Mesenchymal stem cell (in vitro differentiated cells and primary cell): Measurements from ENCODE around the gene PER2.

Source experiments
- DNase-seq: peaks from one replicate; pipeline ENCODE4 v3.0.0-alpha.2; 2013
- H2AFZ ChIP-seq: one replicate; pipeline ENCODE4 v1.6.1; 2013; ENCODE audit warnings: low read depth, mild to moderate bottlenecking, control low read depth, inconsistent platforms, low read length, moderate library complexity
- H2AK5ac ChIP-seq: 2 replicates; pipeline ENCODE4 v1.6.1; 2013; ENCODE audit warnings: low read length, moderate library complexity, mild to moderate bottlenecking, inconsistent platforms; ENCODE audit not compliant: severe bottlenecking
- H2BK120ac ChIP-seq: one replicate; pipeline ENCODE4 v1.6.1; 2013; ENCODE audit warnings: low read depth, mild to moderate bottlenecking, inconsistent platforms, low read length, moderate library complexity
- H2BK12ac ChIP-seq, 2 experiments: one replicate each; pipeline ENCODE4 v1.6.1; 2013; ENCODE audit warnings: inconsistent platforms in 2 of 2, low read length in 2 of 2, mild to moderate bottlenecking in 2 of 2, moderate library complexity in 2 of 2, control low read depth in 1 of 2
- H2BK15ac ChIP-seq: one replicate; pipeline ENCODE4 v1.6.1; 2013; ENCODE audit warnings: mild to moderate bottlenecking, low read depth, inconsistent platforms; ENCODE audit not compliant: poor library complexity, severe bottlenecking
- H2BK5ac ChIP-seq: 2 replicates; pipeline ENCODE4 v1.6.1; 2013; ENCODE audit warnings: low read depth, mild to moderate bottlenecking, low read length, control low read depth, inconsistent platforms; ENCODE audit not compliant: poor library complexity, severe bottlenecking
- H3K14ac ChIP-seq, 2 experiments: one replicate each; pipeline ENCODE4 v1.6.1; 2013; ENCODE audit warnings: inconsistent platforms in 2 of 2, low read length in 2 of 2, control low read depth in 1 of 2, mild to moderate bottlenecking in 1 of 2, moderate library complexity in 1 of 2
- H3K18ac ChIP-seq, 2 experiments: one replicate each; pipeline ENCODE4 v1.6.1; 2013; ENCODE audit warnings: inconsistent platforms in 2 of 2, low read length in 2 of 2, control low read depth in 1 of 2, low read depth in 1 of 2, mild to moderate bottlenecking in 1 of 2
- H3K23ac ChIP-seq, 2 experiments: one replicate each; pipeline ENCODE4 v1.6.1; 2013; ENCODE audit warnings: inconsistent platforms in 2 of 2, low read length in 2 of 2, mild to moderate bottlenecking in 2 of 2, moderate library complexity in 2 of 2, control low read depth in 1 of 2
- H3K27ac ChIP-seq: 2 replicates; pipeline ENCODE4 v1.5.1; 2013; ENCODE audit warnings: mild to moderate bottlenecking, moderate library complexity, low read length, control low read depth, inconsistent platforms; ENCODE audit not compliant: poor library complexity, severe bottlenecking
- H3K27me3 ChIP-seq, 2 experiments: 2 replicates each; pipeline versions ENCODE4 v1.6.1 to v1.7.0; 2013; ENCODE audit warnings: low read length in 2 of 2, mild to moderate bottlenecking in 2 of 2, moderate library complexity in 2 of 2, control low read depth in 1 of 2, inconsistent platforms in 1 of 2; ENCODE audit not compliant: control insufficient read depth in 1 of 2, insufficient read depth in 1 of 2
- H3K36me3 ChIP-seq, 2 experiments: 2 replicates each; pipeline versions ENCODE4 v1.6.1 to v1.7.0; 2013; ENCODE audit warnings: low read length in 2 of 2, control low read depth in 1 of 2, inconsistent platforms in 1 of 2, low read depth in 1 of 2, mild to moderate bottlenecking in 1 of 2; ENCODE audit not compliant: insufficient read depth in 2 of 2, control insufficient read depth in 1 of 2
- H3K4ac ChIP-seq, 2 experiments: one replicate each; pipeline ENCODE4 v1.6.1; 2013; ENCODE audit warnings: inconsistent platforms in 2 of 2, low read length in 2 of 2, mild to moderate bottlenecking in 2 of 2, moderate library complexity in 2 of 2, control low read depth in 1 of 2, low read depth in 1 of 2
- H3K4me1 ChIP-seq: 2 replicates; pipeline ENCODE4 v1.6.1; 2013; ENCODE audit warnings: low read depth, low read length, control low read depth; ENCODE audit not compliant: control insufficient read depth, insufficient read depth
- H3K4me2 ChIP-seq: 2 replicates; pipeline ENCODE4 v1.6.1; 2013; ENCODE audit warnings: low read length, mild to moderate bottlenecking, inconsistent platforms; ENCODE audit not compliant: poor library complexity, severe bottlenecking
- H3K4me3 ChIP-seq, 2 experiments: 2 replicates each; pipeline versions ENCODE4 v1.5.1 to v1.7.0; 2013; ENCODE audit warnings: low read length in 2 of 2, mild to moderate bottlenecking in 2 of 2, control low read depth in 1 of 2, low read depth in 1 of 2; ENCODE audit not compliant: insufficient read depth in 1 of 2
- H3K79me1 ChIP-seq: replicated peaks from 2 replicates; pipeline ENCODE4 v1.6.1; 2013; ENCODE audit warnings: mild to moderate bottlenecking, control low read depth, low read length, inconsistent platforms; ENCODE audit not compliant: poor library complexity, severe bottlenecking
- H3K9ac ChIP-seq: 2 replicates; pipeline ENCODE4 v1.7.0; 2013; ENCODE audit warnings: mild to moderate bottlenecking, low read length, moderate library complexity
- H3K9me3 ChIP-seq: 2 replicates; pipeline ENCODE4 v1.7.0; 2013; ENCODE audit warnings: mild to moderate bottlenecking, low read length; ENCODE audit not compliant: control insufficient read depth
- H4K8ac ChIP-seq: one replicate; pipeline ENCODE4 v1.6.1; 2013; ENCODE audit warnings: inconsistent platforms, mild to moderate bottlenecking, low read length, moderate library complexity
- H4K91ac ChIP-seq: one replicate; pipeline ENCODE4 v1.6.1; 2013; ENCODE audit warnings: mild to moderate bottlenecking, low read length, inconsistent platforms
- WGBS: methylation state at CpG from one replicate; pipeline ENCODE4 v1.1.7; 2013; ENCODE audit warnings: mixed read lengths; 5-methylcytosine and 5-hydroxymethylcytosine counted together

PER2 gene

GRCh38 chr2:238216651-238217184 lies 71.7 kb downstream of the PER2 start:
- Histone ChIP-seq H3K36me3 (peaks cover 0 to 4% of the 10 kb centered on the region in 2 experiments), H2BK12ac (no peak overlapping the region), H3K27ac (no peak overlapping the region), H3K27me3 (peaks cover 0 to 13% of the 10 kb centered on the region in 2 experiments), H2AFZ (no peak overlapping the region), H3K9me3 (peaks cover 3% of the 10 kb centered on the region), H2AK5ac (no peak overlapping the region), H2BK5ac (no peak overlapping the region), H3K4ac (no peak overlapping the region), H2BK120ac (no peak overlapping the region), H3K79me1 (no peaks in the 10 kb centered on the region), H3K4me3 (no peak overlapping the region), H3K4me1 (no peaks in the 10 kb centered on the region), H3K18ac (no peak overlapping the region), H3K9ac (no peak overlapping the region), H4K91ac (no peak overlapping the region), H3K23ac (no peak overlapping the region), H3K4me2 (no peak overlapping the region), H2BK15ac (no peak overlapping the region), H3K14ac (no peak overlapping the region), H4K8ac (no peak overlapping the region)
- WGBS: 89% methylated on average over 2 of the region's 2 CpGs
- DNase-seq: no peak

- Histone ChIP-seq H4K8ac (no peak overlapping the region), H3K14ac (no peak overlapping the region), H3K36me3 (no peaks in the 10 kb centered on the region), H3K4me2 (no peak overlapping the region), H3K4me3 (no peak overlapping the region), H4K91ac (no peak overlapping the region), H3K9me3 (no peaks in the 10 kb centered on the region), H2BK5ac (no peak overlapping the region), H3K4ac (no peak overlapping the region), H3K23ac (no peak overlapping the region), H3K9ac (no peak overlapping the region), H3K79me1 (peaks cover 4% of the 10 kb centered on the region), H3K18ac (no peak overlapping the region), H2AFZ (no peak overlapping the region), H3K27ac (no peak overlapping the region), H2BK15ac (no peak overlapping the region), H3K27me3 (peaks cover 31% of the 10 kb centered on the region in 2 experiments), H2BK12ac (no peak overlapping the region), H2BK120ac (no peak overlapping the region), H2AK5ac (no peak overlapping the region), H3K4me1 (peaks cover 7% of the 10 kb centered on the region)
- whole genome bisulfite sequencing: 73% methylated on average over 7 of the region's 7 CpGs
- DNase-seq: peak; percentile 14
These were observed 81.4 kb downstream of the PER2 start for GRCh38 chr2:238207006-238207405.

GRCh38 chr2:238203973-238204683 lies 84.3 kb downstream of the PER2 start:
- no peaks in the 10 kb centered on the region for H3K9me3 ChIP-seq
- H4K8ac ChIP-seq: peak overlapping the region; percentile 98
- H2BK120ac ChIP-seq: no peak overlapping the region
- DNase-seq: no peak
- peaks cover 13 to 14% of the 10 kb centered on the region in 2 experiments for H3K27me3 ChIP-seq
- no peak overlapping the region for H2BK15ac ChIP-seq
- H3K36me3 ChIP-seq: peaks cover 3 to 6% of the 10 kb centered on the region in 2 experiments
- H3K4ac ChIP-seq: peak overlapping the region; percentile 87 to 93
- peak overlapping the region; percentile 35 to 78 for H3K4me3 ChIP-seq
- peak overlapping the region; percentile 13 for H2AK5ac ChIP-seq
- peak overlapping the region; percentile 87 for H4K91ac ChIP-seq
- H2BK5ac ChIP-seq: no peak overlapping the region
- peak overlapping the region; percentile 74 for H3K4me2 ChIP-seq
- H3K14ac ChIP-seq: no peak overlapping the region
- peak overlapping the region; percentile 55 for H2AFZ ChIP-seq
- H3K4me1 ChIP-seq: peaks cover 15% of the 10 kb centered on the region
- WGBS: 76% methylated on average over 18 of the region's 18 CpGs
- peak overlapping the region; percentile 96 for H3K9ac ChIP-seq
- H3K79me1 ChIP-seq: peaks cover 4% of the 10 kb centered on the region
- H3K18ac ChIP-seq: peak overlapping the region; percentile 71 to 86
- no peak overlapping the region for H3K23ac ChIP-seq
- H3K27ac ChIP-seq: no peak overlapping the region
- no peak overlapping the region for H2BK12ac ChIP-seq

GRCh38 chr2:238203094-238203972 lies 85.1 kb downstream of the PER2 start, which contains the start of gene ILKAP:
TSS of gene ILKAP (minus strand) at chr2:238203695. CDS start at chr2:238203553, 142 bp downstream.
- peak within 1 kb of the TSS; percentile 95 for H2AFZ ChIP-seq
- peak within 1 kb of the TSS; percentile 86 to 99 for H3K23ac ChIP-seq
- H2BK5ac ChIP-seq: peak within 1 kb of the TSS; percentile 83
- H3K9me3 ChIP-seq: no peaks in the 10 kb centered on the region
- H3K36me3 ChIP-seq: peaks cover 3 to 6% of the 10 kb centered on the region in 2 experiments
- under 1% methylated on average over 84 of the region's 126 CpGs for WGBS
- H2AK5ac ChIP-seq: peak within 1 kb of the TSS; percentile 13
- peak within 1 kb of the TSS; percentile 96 for H3K9ac ChIP-seq
- peak; percentile 79 for DNase-seq
- H3K18ac ChIP-seq: peak within 1 kb of the TSS; percentile 86 to 95
- H2BK12ac ChIP-seq: no peak within 1 kb of the TSS
- peak within 1 kb of the TSS; percentile 50 for H2BK120ac ChIP-seq
- peak within 1 kb of the TSS in 1 of 2 experiments; percentile 18 for H3K14ac ChIP-seq
- H4K8ac ChIP-seq: peak within 1 kb of the TSS; percentile 98
- H3K4me1 ChIP-seq: peaks cover 15% of the 10 kb centered on the region
- H3K4ac ChIP-seq: peak within 1 kb of the TSS; percentile 87 to 93
- H3K4me3 ChIP-seq: peak within 1 kb of the TSS; percentile 83 to 93
- H3K79me1 ChIP-seq: peaks cover 4% of the 10 kb centered on the region
- H2BK15ac ChIP-seq: peak within 1 kb of the TSS; percentile 29
- peak within 1 kb of the TSS; percentile 91 for H3K4me2 ChIP-seq
- H4K91ac ChIP-seq: peak within 1 kb of the TSS; percentile 87
- peaks cover 6 to 7% of the 10 kb centered on the region in 2 experiments for H3K27me3 ChIP-seq
- H3K27ac ChIP-seq: no peak within 1 kb of the TSS
